Measurements from ENCODE around the gene NVL.

The NVL gene

DNA sequence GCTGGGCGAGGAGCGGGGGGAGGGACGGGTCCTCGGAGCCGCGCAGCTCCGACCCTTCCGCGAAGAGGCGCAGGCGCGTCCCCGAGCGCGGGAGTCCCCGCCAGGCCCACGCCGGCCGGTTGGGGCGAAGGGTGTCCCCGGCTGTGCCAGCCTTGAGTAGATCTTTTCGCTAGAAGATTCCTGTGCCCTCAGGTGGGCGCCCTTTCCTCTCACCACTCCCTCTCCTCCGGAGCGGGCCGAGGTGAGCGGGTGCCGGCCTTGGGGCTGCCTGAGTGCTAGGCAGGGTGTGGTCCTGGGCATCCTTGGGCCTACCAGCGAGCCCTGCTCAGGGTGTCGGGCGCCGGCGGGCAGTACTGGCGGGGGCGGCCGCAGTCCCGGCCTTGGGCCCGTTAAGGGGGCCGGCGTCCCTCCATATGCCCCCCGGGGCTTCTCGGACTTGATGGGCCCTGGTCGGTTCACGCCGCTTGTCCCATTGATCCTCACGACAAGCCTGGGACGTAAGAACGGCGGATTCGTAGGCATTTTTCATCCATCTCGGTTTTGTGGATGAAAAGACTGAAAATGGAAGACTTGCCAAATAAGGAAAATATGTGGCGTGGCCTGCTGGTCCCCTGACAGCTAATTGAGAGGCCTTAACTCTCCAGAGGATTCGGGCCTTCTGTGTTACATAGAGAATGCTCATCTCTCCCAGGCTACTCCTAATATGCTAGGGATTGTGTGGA is 146.2 kb downstream of the NVL start:
- H3K4me1 Mint-ChIP-seq (ENCODE audit: low read depth), result peaks cover 56% of the 10 kb centered on the region
- peak overlapping the region; percentile 96 for H3K4me3 Mint-ChIP-seq
- H3K36me3 Mint-ChIP-seq (ENCODE audit: low read depth), result peaks cover 31% of the 10 kb centered on the region
- peak overlapping the region; percentile 96 for H3K27ac Mint-ChIP-seq
- no peaks in the 10 kb centered on the region for H3K9me3 Mint-ChIP-seq
- H3K27me3 Mint-ChIP-seq, result no peaks in the 10 kb centered on the region

- H3K27me3 Mint-ChIP-seq, result no peaks in the 10 kb centered on the region
These were observed 146.9 kb downstream of the NVL start, which contains the start of gene DEGS1 for GRCh38 chr1:224182866-224183590. TSS of gene DEGS1 (plus strand) at chr1:224183240. CDS start at chr1:224183337, 97 bp downstream.

DNA sequence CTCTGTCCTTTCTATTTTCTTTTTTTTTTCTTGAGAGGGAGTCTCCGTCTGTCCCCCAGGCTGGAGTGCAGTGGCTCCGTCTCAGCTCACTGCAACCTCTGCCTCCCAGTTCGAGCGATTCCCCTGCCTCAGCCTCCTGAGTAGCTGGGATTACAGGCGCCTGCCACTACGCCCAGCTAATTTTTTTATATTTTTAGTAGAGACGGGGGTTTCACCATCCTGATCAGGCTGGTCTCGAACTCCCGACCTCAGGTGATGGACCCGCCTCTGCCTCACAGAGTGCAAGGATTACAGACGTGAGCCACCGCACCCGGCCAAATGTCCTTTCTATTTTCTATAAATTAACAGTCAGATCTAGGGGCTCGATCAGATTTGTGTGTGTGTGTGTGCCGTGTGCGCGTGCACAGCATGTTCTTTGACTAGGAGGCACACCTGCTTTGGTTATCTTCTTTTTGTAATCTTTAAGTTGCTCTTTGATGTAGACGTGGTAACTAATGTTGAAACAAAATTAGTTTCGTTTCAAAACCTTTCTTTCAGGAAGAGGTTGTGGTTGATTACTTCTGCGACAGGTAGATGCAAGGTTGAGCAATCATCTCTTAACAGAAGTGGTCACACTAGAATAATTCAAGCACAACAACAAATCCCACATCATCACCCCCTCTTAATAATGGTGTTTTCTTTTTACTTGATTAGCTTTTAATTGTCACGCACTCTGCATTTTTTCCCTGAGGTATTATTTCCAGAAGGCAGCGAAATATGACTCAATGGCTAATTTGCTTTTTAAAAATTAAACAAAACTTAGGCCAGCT is 147.7 kb downstream of the NVL start:
- H3K9me3 Mint-ChIP-seq, result no peaks in the 10 kb centered on the region
- peaks cover 45% of the 10 kb centered on the region for H3K4me1 Mint-ChIP-seq (ENCODE audit: low read depth)
- H3K36me3 Mint-ChIP-seq (ENCODE audit: low read depth), result peaks cover 27% of the 10 kb centered on the region

More at GRCh38 chr1:224182866-224183590, 146.9 kb downstream of the NVL start, which contains the start of gene DEGS1:
- peak within 1 kb of the TSS; percentile 96 for H3K27ac Mint-ChIP-seq
- peak within 1 kb of the TSS; percentile 96 for H3K4me3 Mint-ChIP-seq
- H3K36me3 Mint-ChIP-seq (ENCODE audit: low read depth), result peaks cover 27% of the 10 kb centered on the region
- no peaks in the 10 kb centered on the region for H3K9me3 Mint-ChIP-seq
- peaks cover 50% of the 10 kb centered on the region for H3K4me1 Mint-ChIP-seq (ENCODE audit: low read depth)

GRCh38 chr1:224181453-224181810 is 148.5 kb downstream of the NVL start:
- H3K27me3 Mint-ChIP-seq, result no peaks in the 10 kb centered on the region
- H3K9me3 Mint-ChIP-seq, result no peaks in the 10 kb centered on the region
- H3K36me3 Mint-ChIP-seq (ENCODE audit: low read depth), result peaks cover 21% of the 10 kb centered on the region
- H3K27ac Mint-ChIP-seq, result peak overlapping the region; percentile 96
- peaks cover 38% of the 10 kb centered on the region for H3K4me1 Mint-ChIP-seq (ENCODE audit: low read depth)
- no peak overlapping the region for H3K4me3 Mint-ChIP-seq

More for the DNA sequence above, 147.7 kb downstream of the NVL start:
- no peaks in the 10 kb centered on the region for H3K27me3 Mint-ChIP-seq
- H3K27ac Mint-ChIP-seq, result peak overlapping the region; percentile 96
- peak overlapping the region; percentile 87 for H3K4me3 Mint-ChIP-seq

GRCh38 chr1:224180783-224181452 is 149.1 kb downstream of the NVL start:
- Mint-ChIP-seq H3K27me3 (no peaks in the 10 kb centered on the region), H3K9me3 (no peaks in the 10 kb centered on the region), H3K4me3 (no peak overlapping the region), H3K4me1 (ENCODE audit: low read depth) (peaks cover 33% of the 10 kb centered on the region), H3K36me3 (ENCODE audit: low read depth) (peaks cover 16% of the 10 kb centered on the region), H3K27ac (no peak overlapping the region)

GRCh38 chr1:224178894-224179293 is 151.1 kb downstream of the NVL start:
- H3K4me3 Mint-ChIP-seq, result no peak overlapping the region
- H3K36me3 Mint-ChIP-seq (ENCODE audit: low read depth), result no peaks in the 10 kb centered on the region
- H3K4me1 Mint-ChIP-seq (ENCODE audit: low read depth), result peaks cover 16% of the 10 kb centered on the region
- H3K9me3 Mint-ChIP-seq, result no peaks in the 10 kb centered on the region
- H3K27me3 Mint-ChIP-seq, result no peaks in the 10 kb centered on the region
- H3K27ac Mint-ChIP-seq, result no peak overlapping the region

GRCh38 chr1:224177356-224177999 is 152.5 kb downstream of the NVL start:
- no peaks in the 10 kb centered on the region for H3K36me3 Mint-ChIP-seq (ENCODE audit: low read depth)
- no peak overlapping the region for H3K27ac Mint-ChIP-seq
- no peak overlapping the region for H3K4me3 Mint-ChIP-seq
- H3K9me3 Mint-ChIP-seq, result no peaks in the 10 kb centered on the region
- H3K4me1 Mint-ChIP-seq (ENCODE audit: low read depth), result peaks cover 13% of the 10 kb centered on the region
- H3K27me3 Mint-ChIP-seq, result no peaks in the 10 kb centered on the region

All from stimulated activated naive CD8-positive, alpha-beta T cell treated with anti-CD3 and anti-CD28 coated beads, Interleukin-15, Interleukin-2, amounts not matched to agents 100 ng/mL and 50 ng/mL, for 24 hours (primary cell).